Measurements from ENCODE around the gene DEDD. TPM values are rescaled to one million over a fixed set of nuclear protein-coding genes. Genes with fewer than 3 reads are reported as not detected.

The DEDD gene
- total and polyA plus RNA-seq, 10 of the 15 experiments (the other 5 are each of a cell fraction or from before 2014, with no cell fraction given), result 13.6 to 33.9 (median 30.3) TPM

GRCh38 chr1:161179698-161180097, 47.2 kb upstream of the DEDD start (continued):
- TF ChIP-seq, protein P1, sequence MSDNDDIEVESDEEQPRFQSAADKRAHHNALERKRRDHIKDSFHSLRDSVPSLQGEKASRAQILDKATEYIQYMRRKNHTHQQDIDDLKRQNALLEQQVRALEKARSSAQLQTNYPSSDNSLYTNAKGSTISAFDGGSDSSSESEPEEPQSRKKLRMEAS (IDR thresholded peaks at IDR 0.05; ENCODE audit: low read depth, low read length), result no peak
- no peak for TF ChIP-seq FOS (IDR thresholded peaks at IDR 0.05; ENCODE audit: borderline replicate concordance, extremely low read depth, insufficient read length)
- no peak for TF ChIP-seq SMAD5 (IDR thresholded peaks at IDR 0.05; ENCODE audit: low read depth)
- no peak for TF ChIP-seq MEF2B (IDR thresholded peaks at IDR 0.05; ENCODE audit: partially characterized antibody, poor library complexity, severe bottlenecking)
- TF ChIP-seq SPI1 (IDR thresholded peaks at IDR 0.05; ENCODE audit: borderline replicate concordance, insufficient read depth, low read depth, low read length), result no peak
- TF ChIP-seq PAX8 (IDR thresholded peaks at IDR 0.05), result no peak
- no peak for TF ChIP-seq ZZZ3 (IDR thresholded peaks at IDR 0.05; ENCODE audit: control insufficient read depth, insufficient read length, low read depth)
- TF ChIP-seq STAT1 (conservative IDR thresholded peaks at IDR 0.05), result no peak
- no peak for TF ChIP-seq TBL1XR1 (IDR thresholded peaks at IDR 0.05; ENCODE audit: low read depth, low read length)
- no peak for TF ChIP-seq RUNX3 (IDR thresholded peaks at IDR 0.05; ENCODE audit: low read length)
- TF ChIP-seq EZH2 (IDR thresholded peaks at IDR 0.05; ENCODE audit: borderline replicate concordance, control insufficient read depth, low read depth, low read length), result no peak
- TF ChIP-seq NR2C1 (IDR thresholded peaks at IDR 0.05), result no peak
- TF ChIP-seq CHD2 (IDR thresholded peaks at IDR 0.05; ENCODE audit: borderline replicate concordance, low read depth, low read length), result no peak

GRCh38 chr1:161177936-161178244, 45.4 kb upstream of the DEDD start:
- intact Hi-C loops (cut with micrococcal nuclease; ENCODE audit: unreplicated experiment) (no loop called here), in situ Hi-C loops (cut with MboI) (no loop called here)
- H3K4me1 ChIP-seq (ENCODE audit: control insufficient read depth, insufficient read depth, low read length), result peaks cover 38% of the 10 kb centered on the region
- no peak for ATAC-seq
- 88% methylated on average over 9 of the region's 9 CpGs for WGBS (ENCODE audit: insufficient coverage, insufficient replicate concordance, low lambda C conversion rate, missing lambda C conversion rate)
- H3K27me3 ChIP-seq (replicated peaks in 1 of 2; ENCODE audit: control insufficient read depth in 2 of 2, insufficient read depth in 2 of 2, low read length in 1 of 2), result no peaks in the 10 kb centered on the region
- RAD21 ChIA-PET (ENCODE audit: unreplicated experiment), result interaction anchor here (1.0 to 2.9 kb wide), 3 partner anchors 12 to 48 kb away, joined by 4 to 21 read pairs (median 6); partner anchors contain the start of genes PPOX and TOMM40L
- no peak for FAIRE-seq
- peak overlapping the region; percentile 90; the same call in 1 of the 2 replicates for H3K4me3 ChIP-seq
- no TSS peak for BruUV-seq (replicated peaks)
- SMC1A ChIA-PET (ENCODE audit: uncharacterized antibody, unreplicated experiment), result interaction anchor here (1.0 to 1.9 kb wide), 3 partner anchors 8 to 23 kb away, joined by 3 to 10 read pairs (median 5); partner anchors contain the start of gene PPOX
- H2AFZ ChIP-seq (ENCODE audit: control insufficient read depth, low read depth, low read length), result peak overlapping the region; percentile 55
- CTCF ChIA-PET, result interaction anchor here (0.6 to 3.7 kb wide), 4 partner anchors 8 to 106 kb away, joined by 3 to 44 read pairs (median 7); partner anchors contain the start of genes PPOX and TOMM40L
- peak overlapping the region; percentile 69; the same call in 1 of the 2 replicates for H3K9ac ChIP-seq (ENCODE audit: control insufficient read depth, insufficient read depth, low read length)
- H4K20me1 ChIP-seq (ENCODE audit: control insufficient read depth, insufficient read depth), result no peaks in the 10 kb centered on the region
- H3K36me3 ChIP-seq (ENCODE audit: control insufficient read depth in 2 of 2, insufficient read depth in 2 of 2, low read length in 1 of 2), result peaks cover 5 to 21% of the 10 kb centered on the region in 2 experiments
- no peak for DNase-seq (ENCODE audit: low read depth, low spot score)
- POLR2A ChIA-PET, result interaction anchor here (1.0 kb wide), 1 partner anchor 12 kb away, joined by 7 read pairs; the partner anchor contains the start of gene PPOX
- H3K27ac ChIP-seq (ENCODE audit: control insufficient read depth, insufficient read depth), result peak overlapping the region; percentile 87
- peak overlapping the region; percentile 87 for H3K4me2 ChIP-seq (ENCODE audit: control insufficient read depth, insufficient read depth)
- H3K79me2 ChIP-seq (ENCODE audit: control insufficient read depth, insufficient read depth, low read length), result peaks cover 25% of the 10 kb centered on the region
- no peaks in the 10 kb centered on the region for H3K9me3 ChIP-seq (replicated peaks; ENCODE audit: control insufficient read depth, insufficient read depth, low read length)
- TF ChIP-seq RAD51 (IDR thresholded peaks at IDR 0.05), result no peak
- TF ChIP-seq, protein P2, sequence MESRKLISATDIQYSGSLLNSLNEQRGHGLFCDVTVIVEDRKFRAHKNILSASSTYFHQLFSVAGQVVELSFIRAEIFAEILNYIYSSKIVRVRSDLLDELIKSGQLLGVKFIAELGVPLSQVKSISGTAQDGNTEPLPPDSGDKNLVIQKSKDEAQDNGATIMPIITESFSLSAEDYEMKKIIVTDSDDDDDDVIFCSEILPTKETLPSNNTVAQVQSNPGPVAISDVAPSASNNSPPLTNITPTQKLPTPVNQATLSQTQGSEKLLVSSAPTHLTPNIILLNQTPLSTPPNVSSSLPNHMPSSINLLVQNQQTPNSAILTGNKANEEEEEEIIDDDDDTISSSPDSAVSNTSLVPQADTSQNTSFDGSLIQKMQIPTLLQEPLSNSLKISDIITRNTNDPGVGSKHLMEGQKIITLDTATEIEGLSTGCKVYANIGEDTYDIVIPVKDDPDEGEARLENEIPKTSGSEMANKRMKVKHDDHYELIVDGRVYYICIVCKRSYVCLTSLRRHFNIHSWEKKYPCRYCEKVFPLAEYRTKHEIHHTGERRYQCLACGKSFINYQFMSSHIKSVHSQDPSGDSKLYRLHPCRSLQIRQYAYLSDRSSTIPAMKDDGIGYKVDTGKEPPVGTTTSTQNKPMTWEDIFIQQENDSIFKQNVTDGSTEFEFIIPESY (IDR thresholded peaks at IDR 0.05), result peak; percentile 95
- TF ChIP-seq CBX3 (IDR thresholded peaks at IDR 0.05; ENCODE audit: borderline replicate concordance, low read depth), result no peak
- TF ChIP-seq, protein P3, sequence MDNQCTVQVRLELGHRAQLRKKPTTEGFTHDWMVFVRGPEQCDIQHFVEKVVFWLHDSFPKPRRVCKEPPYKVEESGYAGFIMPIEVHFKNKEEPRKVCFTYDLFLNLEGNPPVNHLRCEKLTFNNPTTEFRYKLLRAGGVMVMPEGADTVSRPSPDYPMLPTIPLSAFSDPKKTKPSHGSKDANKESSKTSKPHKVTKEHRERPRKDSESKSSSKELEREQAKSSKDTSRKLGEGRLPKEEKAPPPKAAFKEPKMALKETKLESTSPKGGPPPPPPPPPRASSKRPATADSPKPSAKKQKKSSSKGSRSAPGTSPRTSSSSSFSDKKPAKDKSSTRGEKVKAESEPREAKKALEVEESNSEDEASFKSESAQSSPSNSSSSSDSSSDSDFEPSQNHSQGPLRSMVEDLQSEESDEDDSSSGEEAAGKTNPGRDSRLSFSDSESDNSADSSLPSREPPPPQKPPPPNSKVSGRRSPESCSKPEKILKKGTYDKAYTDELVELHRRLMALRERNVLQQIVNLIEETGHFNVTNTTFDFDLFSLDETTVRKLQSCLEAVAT (IDR thresholded peaks at IDR 0.05), result peak; percentile 93; the same call in 1 of the 2 replicates

All from GM12878 (cell line).